ENCODE results near the gene NR1H3. TPM values are rescaled to one million over a fixed set of nuclear protein-coding genes. Genes with fewer than 3 reads are reported as not detected.
"Not testable (repeated sequence)": the region's sequence is repeated elsewhere in the genome, so short reads cannot be mapped to it uniquely, and the experiment has no call there.

Gene NR1H3
- total RNA-seq = 10 to 100 TPM; 49.1 to 73.5 (median 50.6) TPM
- long read RNA-seq, donor 1, partial matches to known transcripts = 4 of 49 reads
- long read RNA-seq, donor 1, other reads (novel, unspliced or antisense) = 42 of 49 reads
- long read RNA-seq, donor 2, partial matches to known transcripts = 7 of 30 reads
- long read RNA-seq, donor 2, other reads (novel, unspliced or antisense) = 17 of 30 reads

DNA sequence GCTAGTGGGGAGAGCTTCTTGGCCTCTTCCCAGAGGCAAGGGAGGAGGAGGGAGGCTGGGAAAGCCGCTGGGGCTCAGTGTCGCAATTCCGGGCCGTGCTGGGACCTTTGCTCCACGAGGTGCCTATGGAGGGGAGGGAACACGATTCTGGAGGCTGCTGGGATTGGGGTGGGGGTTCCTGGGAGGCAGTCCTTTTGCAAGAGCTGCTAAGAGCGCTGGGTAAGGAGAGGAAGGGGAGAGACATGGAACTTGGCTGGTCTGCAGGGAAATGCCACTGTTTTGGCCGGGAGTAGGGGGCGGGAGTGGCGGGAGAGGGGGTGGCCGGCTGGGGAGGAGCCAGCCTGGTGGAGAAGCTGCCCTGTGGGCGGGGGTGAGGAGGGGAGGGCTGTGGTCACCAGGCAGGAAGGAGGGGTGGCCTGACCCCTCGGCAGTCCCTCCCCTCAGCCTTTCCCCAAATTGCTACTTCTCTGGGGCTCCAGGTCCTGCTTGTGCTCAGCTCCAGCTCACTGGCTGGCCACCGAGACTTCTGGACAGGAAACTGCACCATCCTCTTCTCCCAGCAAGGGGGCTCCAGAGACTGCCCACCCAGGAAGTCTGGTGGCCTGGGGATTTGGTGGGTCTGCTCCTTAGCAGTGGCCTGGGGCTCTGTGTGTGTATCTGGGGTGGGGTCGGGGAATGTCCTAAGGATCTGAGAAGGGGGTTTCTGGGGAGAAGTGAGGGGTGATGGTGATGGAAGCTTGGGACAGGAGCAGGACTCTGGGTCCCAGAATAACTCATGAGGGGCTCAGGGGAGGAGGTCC, at the start of gene NR1H3:
NR1H3 (plus strand) TSS at position 480 of the 800 bp plus-strand sequence. CDS start 1,221 bp downstream, outside the sequence.
- DNase-seq (peak; percentile 72 to 83 (median 83)), ATAC-seq (peak; percentile 65)
- Histone ChIP-seq H3K9me3 (no peaks in the 10 kb centered on the region), H3K36me3 (ENCODE audit: low read depth) (no peaks in the 10 kb centered on the region), H3K4me3 (no peak within 1 kb of the TSS), H3K4me1 (ENCODE audit: low read depth) (peaks cover 46% of the 10 kb centered on the region)
- intact Hi-C loops (cut with DNase I, micrococcal nuclease) = loop anchor here in 1 of 2 donors (5.0 kb wide), 1 partner anchor 40 kb away; no protein-coding TSS in a partner anchor
- TF ChIP-seq, protein P1, sequence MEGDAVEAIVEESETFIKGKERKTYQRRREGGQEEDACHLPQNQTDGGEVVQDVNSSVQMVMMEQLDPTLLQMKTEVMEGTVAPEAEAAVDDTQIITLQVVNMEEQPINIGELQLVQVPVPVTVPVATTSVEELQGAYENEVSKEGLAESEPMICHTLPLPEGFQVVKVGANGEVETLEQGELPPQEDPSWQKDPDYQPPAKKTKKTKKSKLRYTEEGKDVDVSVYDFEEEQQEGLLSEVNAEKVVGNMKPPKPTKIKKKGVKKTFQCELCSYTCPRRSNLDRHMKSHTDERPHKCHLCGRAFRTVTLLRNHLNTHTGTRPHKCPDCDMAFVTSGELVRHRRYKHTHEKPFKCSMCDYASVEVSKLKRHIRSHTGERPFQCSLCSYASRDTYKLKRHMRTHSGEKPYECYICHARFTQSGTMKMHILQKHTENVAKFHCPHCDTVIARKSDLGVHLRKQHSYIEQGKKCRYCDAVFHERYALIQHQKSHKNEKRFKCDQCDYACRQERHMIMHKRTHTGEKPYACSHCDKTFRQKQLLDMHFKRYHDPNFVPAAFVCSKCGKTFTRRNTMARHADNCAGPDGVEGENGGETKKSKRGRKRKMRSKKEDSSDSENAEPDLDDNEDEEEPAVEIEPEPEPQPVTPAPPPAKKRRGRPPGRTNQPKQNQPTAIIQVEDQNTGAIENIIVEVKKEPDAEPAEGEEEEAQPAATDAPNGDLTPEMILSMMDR (IDR thresholded peaks at IDR 0.05) = peak; percentile 26

DNA sequence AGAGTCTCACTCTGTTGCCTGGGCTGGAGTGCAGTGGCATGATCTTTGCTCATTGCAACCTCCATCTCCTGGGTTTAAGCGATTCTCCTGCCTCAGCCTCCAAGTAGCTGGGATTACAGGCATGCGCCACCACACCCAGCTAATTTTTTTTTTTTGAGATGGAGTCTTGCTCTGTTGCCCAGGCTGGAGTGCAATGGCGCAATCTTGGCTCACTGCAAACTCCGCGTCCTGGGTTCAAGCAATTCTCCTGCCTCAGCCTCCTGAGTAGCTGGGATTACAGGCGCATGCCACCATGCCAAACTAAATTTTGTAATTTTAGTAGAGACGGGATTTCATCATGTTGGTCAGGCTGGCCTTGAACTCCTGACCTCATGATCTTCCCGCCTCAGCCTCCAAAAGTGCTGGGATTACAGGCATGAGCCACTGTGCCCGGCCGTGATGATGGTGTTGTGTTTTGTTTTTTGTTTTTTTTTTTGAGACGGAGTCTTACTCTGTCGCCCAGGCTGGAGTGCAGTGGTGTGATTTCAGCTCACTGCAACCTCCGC, 49.7 kb upstream of the NR1H3 start:
- H3K4me1 ChIP-seq (ENCODE audit: low read depth); H3K4me3 ChIP-seq; intact Hi-C loops (cut with DNase I, micrococcal nuclease); H3K9me3 ChIP-seq; ATAC-seq; H3K36me3 ChIP-seq (ENCODE audit: low read depth); DNase-seq: not testable (repeated sequence)

DNA sequence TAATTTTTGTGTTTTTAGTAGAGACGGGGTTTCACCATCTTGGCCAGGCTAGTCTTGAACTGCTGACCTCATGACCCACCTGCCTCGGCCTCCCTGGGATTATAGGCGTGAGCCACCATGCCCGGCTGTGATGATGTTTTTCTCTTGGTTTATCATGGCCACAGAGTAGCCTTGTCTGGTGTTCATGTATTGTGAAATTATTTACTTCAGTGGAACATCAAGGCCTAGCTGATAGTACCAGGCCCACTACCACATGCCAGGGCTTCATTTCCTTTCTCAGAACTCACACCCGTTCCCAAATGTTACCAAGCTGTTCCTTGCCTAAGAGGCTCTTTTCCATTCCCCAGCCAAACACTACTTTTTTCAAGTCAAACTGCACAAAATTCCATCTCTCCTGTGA, 49.2 kb upstream of the NR1H3 start:
- ATAC-seq (no peak), DNase-seq (no peak)
- intact Hi-C loops (cut with DNase I, micrococcal nuclease) = no loop called here
- Histone ChIP-seq H3K4me3 (no peak overlapping the region), H3K4me1 (ENCODE audit: low read depth) (no peaks in the 10 kb centered on the region), H3K9me3 (no peaks in the 10 kb centered on the region), H3K36me3 (ENCODE audit: low read depth) (no peaks in the 10 kb centered on the region)
- TF ChIP-seq, protein P1 (IDR thresholded peaks at IDR 0.05) = no peak

DNA sequence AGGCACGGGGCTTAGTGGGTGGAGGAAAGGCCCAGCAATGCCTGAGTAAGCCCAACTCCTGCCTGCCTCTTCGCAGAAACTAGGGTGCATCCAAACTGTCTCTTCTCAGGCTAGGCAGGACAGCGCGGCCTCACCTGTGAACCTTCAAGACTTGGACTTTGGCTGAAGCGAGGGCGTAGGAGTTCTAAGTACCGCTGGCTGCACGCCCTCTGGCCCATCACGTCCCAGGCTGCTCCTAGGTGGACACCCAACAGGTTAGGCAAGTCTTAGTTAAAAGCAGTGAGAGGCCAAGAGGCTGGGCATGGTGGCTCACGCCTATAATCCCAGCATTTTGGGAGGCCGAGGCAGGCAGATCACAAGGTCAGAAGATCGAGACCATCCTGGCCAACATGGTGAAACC, 44.9 kb upstream of the NR1H3 start:
- intact Hi-C loops (cut with DNase I, micrococcal nuclease) = no loop called here
- ATAC-seq = no peak
- TF ChIP-seq, protein P1 (IDR thresholded peaks at IDR 0.05) = no peak

DNA sequence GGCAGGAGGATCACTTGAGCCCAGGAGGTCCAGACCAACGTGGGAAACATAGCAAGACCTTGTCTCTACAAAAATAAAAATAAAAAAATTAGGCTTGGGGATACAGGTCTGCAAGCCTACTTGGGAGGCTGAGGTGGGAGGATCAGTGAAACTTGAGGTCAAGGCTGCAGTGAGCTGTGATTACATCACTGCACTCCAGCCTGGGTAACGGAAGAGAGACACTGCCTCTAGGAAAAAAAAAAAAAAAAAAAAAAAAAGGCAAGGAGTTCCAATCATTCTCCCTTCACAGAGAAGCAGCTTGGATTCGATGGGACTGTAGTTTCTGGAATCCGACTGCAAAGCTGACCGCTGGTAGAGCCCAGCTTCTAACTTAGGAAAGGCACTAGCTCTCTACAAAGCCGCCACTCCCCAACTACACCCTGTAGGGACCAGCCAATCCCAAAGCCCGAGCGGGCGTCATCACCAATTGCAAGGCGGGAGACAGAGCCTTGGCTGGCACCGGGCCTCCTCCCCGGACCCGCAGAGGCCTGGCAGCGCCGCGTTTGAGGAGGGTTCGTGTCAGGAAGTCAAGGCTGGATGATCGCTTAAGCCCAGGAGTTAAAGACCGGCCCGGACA, 43.7 kb upstream of the NR1H3 start:
- TF ChIP-seq, protein P1 (IDR thresholded peaks at IDR 0.05) = no peak
- no peaks in the 10 kb centered on the region for H3K9me3 ChIP-seq
- peak; percentile 93 to 96 (median 94) for DNase-seq
- intact Hi-C loops (cut with DNase I, micrococcal nuclease) = no loop called here
- ATAC-seq = peak; percentile 87
- peaks cover 17% of the 10 kb centered on the region for H3K4me1 ChIP-seq (ENCODE audit: low read depth)
- peak overlapping the region; percentile 46 for H3K4me3 ChIP-seq
- H3K36me3 ChIP-seq (ENCODE audit: low read depth) = no peaks in the 10 kb centered on the region

More for the DNA sequence above, 44.9 kb upstream of the NR1H3 start:
- Histone ChIP-seq H3K4me3 (no peak overlapping the region), H3K4me1 (ENCODE audit: low read depth) (peaks cover 17% of the 10 kb centered on the region), H3K9me3 (no peaks in the 10 kb centered on the region), H3K36me3 (ENCODE audit: low read depth) (no peaks in the 10 kb centered on the region)
- peak; percentile 30 to 58 (median 50) for DNase-seq

All from mucosa of descending colon (tissue), 3 donors.